NCI-H187 (cell line): Measurements from ENCODE around the gene TSACC.
A peak's percentile ranks its signal among the peaks of the same experiment; 100 is the strongest.
"Not testable (repeated sequence)": the region's sequence is repeated elsewhere in the genome, so short reads cannot be mapped to it uniquely, and the experiment has no call there.

Experiments used
- DNase-seq, 2 experiments: peaks; one replicate each; lab custom pipeline; 2025; lab: John Stamatoyannopoulos, UW

Gene TSACC

DNA sequence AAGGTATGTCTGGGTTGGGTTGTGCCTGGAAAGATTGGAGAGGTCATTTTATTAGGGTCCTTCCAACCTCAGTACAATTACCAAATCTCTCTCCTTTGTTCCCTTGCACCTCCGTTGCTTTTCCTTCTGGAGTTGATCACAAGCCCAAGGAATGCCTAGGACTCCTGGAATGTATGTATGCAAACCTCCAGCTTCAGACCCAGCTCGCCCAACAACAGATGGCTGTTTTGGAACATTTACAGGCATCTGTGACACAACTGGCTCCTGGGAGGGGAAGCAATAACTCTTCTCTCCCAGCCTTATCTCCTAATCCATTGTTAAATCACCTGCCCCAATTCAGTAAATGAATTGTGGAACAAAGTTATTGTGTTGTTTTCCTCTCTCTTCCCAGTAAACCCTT, 8.3 kb downstream of the TSACC start:
- no peak for DNase-seq

DNA sequence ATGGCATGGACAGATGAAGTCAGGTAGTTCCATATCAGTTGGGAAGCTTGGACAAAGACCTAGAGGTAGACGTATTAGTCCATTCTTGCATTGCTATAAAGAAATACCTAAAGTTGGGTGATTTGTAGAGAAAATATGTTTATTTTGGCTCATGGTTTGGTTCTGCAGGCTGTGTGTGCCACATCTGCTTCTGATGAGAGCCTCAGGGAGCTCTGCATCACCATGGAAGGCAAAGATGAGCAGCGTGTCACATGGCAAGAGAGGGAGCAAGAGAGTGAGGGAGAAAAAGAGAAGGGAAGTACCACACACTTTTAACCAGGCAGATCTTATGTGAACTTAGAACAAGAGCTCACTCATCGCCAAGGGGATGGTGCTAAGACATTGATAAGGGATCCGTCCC, 9.0 kb downstream of the TSACC start:
- no peak for DNase-seq

DNA sequence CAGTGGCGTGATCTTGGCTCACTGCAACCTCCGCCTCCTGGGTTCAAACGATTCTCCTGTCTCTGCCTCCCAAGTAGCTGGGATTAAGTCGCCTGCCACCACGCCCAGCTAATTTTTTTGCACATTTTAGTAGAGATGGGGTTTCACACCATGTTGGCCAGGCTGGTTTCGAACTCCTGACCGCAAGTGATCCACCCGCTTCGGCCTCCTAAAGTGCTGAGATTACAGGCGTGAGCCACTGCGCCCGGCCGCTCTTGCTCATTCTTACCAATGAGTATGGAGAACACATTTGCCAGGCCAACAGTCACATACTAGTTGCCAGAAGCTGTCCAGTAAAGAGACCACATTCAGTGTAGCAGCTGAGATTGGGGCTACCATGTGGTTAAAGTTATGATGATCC, 14.2 kb downstream of the TSACC start:
- DNase-seq, result not testable (repeated sequence)

DNA sequence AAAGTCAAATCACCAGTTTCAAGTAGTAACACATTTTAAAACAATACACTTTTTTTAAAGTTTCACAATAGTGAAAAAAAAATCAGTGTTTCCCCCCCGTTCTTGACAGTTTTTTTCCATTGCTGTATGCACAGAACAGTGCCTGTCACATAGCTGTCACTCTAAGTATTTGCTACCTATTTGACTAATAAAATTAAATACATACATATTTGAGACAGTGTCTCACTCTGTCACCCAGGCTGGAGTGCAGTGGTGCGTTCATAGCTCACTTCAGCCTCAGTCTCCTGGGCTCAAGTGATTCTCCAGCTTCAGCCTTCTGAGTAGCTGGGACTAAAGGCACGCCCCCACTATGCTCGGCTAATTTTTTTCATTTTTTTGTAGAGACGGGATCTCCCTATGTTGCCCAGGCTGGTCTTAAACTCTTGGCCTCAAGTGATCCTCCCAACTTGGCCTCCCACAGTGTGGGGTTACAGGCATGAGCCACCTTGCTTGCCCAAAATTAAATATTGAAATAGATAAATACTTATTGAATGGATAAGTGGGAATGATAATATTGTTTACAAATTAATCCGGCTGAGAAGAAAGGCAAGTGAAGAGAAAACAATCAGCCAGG, 18.0 kb downstream of the TSACC start:
- no peak for DNase-seq

DNA sequence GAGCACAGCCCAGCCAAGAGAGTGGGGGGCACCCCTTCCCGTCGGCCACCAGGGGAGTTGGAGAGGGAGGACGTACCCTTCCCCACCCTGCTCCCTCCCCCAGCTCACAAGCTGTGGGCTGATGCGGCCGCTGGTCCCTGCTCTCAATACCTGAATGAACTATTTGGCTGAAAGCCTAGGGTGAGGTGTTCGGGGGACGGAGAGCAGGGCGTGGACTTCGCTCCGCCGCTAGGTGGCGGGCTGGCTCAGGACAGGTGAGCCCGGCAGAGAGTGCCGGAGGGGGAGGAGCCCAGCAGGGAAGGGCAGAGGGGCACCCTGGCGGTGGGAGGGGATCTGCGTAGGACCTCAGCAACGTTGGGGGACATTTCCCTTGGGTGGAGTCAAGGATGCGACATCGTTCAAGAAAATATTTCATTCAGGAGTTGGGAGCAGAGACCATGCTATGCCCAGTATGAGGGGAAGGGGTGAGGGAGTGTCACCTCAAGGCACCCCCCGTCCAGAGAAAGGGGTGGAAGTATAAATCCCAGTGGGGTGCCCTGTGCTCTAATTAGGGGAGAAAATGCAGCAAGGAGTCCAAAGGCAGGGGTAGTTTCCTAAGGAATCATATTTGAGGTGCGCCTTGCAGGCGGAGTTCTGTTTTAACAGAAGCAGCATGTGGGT, 18.7 kb downstream of the TSACC start:
- DNase-seq, result peak; percentile 36 to 88

DNA sequence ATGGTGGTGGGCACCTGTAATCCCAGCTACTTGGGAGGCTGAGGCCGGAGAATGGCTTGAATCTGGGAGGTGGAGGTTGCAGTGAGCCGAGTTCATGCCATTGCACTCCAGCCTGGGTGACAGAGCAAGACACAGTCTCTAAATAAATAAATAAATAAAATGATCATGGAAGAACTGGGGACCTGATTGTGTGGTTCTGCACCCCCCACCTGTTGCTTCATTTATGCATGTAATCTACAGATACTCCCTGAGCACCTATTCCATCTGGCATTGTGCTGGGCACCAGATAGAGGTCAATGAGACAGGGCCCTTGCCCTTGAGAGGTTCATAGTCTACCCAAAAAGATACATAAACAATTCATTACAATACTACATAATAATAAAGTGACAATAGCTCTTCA, 19.7 kb downstream of the TSACC start:
- no peak for DNase-seq

DNA sequence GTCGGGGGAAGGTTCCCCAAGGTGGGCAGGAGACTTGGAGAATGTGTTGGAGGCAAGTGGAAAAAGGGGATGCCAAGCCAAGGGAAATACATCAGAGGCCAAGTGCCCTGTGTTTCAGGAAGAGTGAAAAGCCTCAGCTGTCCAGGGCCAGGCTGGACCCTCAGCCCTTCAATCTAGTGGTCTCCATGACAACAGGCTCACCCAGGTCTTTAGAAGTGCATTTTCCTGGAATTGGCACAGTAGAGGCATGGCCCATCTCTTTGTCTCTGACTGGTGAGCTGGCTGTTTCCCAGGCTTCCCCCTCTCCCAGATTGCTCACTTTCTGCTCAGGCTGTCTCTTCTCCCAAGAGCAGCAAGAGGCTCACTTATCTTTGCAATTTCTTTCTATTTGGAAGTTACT, 20.3 kb downstream of the TSACC start:
- DNase-seq, result no peak

DNA sequence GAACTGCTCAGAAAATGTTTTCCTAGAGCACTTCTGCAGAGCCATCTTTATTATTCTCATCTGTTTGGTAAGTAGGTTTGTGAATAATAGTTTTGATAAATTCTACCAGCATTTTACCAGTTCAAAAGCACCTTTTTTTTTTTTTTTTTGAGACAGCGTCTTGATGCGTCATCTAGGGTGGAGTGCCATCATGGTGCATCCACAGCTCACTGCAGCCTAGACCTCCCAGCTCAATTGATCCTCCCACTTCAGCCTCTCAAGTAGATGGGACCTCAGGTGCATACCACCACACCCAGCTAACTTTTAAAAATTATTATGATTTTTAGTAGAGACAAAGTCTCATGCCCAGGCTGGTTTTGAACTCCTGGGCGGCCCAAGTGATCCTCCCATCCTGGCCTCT, 20.9 kb downstream of the TSACC start:
- DNase-seq, result no peak

DNA sequence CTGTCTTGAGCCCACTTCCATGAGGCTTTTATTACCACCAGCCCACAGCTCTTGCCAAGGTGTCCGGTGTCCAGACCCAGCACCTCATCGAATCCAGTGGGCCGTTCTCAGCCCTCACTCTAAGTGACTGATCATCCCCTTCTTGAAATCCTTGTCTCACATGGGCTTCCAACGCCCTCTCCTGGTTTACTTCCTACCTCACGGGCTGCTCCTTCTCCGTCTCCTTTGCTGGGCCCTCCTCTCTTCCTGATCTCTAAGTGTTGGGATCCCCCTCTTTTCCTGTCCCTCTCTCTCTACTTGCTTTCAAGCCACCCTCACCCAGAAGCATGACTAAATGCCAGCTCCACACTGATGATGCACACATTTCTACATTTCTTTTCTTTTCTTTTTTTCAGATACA, 21.6 kb downstream of the TSACC start:
- DNase-seq, result no peak

DNA sequence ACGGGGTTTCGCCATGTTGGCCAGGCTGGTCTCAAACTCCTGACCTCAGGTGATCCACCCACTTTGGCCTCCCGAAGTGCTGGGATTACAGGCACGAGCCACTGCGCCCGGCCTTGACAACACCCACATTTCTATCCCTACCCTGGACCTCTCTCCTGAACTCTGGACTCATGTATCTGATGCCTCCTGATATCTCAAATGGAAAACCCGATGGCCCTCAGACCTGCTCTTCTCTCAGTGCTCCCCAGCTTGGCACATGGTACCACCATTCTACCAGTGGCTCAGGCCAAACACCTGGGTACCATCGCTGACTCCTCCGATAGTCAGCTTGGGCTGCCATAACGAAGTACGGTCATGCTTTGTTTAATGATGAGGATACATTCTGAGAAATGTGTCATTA, 22.2 kb downstream of the TSACC start:
- no peak for DNase-seq

DNA sequence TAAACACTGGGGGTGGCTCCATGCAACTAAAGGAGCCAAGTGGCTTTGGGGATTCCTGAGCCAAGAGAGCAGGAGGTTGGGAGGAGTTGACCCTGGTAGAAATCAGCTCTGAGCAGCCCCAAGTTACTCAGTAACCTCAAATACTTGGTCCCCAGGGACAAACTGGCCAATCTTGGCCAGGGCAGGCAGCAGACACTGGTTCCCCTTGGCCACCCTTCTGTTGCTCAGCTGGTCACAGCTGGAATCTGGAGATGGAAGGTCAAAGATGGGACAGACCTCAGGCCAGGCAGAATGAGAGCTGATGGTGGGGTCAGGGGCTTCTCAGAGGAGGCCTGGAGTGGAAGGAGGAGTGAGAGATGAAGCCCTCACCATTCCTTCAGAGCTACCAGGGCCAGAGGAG, 27.4 kb downstream of the TSACC start:
- no peak for DNase-seq

DNA sequence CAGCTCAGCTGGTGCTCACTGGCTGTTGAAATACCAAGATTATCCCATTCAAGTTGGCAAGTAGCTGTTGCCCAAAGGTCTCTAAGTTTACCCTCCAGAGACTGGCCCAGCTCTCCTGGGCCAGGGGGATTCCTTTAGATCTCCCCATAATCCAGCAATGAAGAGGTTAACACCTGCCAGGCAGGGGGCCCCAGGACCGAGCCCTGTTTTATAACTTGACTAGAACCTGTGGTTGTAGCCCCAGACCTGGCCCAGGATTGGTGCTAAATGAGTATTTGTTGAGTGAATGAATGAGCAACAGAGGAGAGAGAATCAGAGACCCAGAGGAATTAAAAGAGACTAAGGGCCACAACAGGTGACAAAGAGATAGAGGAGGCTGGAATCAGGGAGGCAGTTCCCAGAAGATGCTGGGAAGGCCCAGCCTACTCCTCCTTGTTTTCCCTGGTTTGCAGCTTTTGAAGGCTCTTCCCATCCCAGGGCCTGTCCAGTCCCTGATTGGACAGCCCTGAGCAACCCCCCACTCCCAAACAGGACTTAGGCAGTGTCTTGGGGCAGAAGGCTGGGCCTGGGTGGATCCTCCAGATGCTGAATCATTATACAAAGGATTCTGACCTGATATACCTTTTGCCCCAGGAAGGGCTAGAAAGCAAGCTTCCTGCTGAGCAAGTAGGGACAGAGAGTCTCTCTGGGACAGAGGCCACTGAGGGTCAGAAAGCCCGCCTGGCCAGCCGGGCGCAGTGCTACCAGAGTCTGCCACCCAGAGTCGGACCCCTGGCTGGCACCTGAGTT, 28.2 kb downstream of the TSACC start:
- DNase-seq, result no peak

DNA sequence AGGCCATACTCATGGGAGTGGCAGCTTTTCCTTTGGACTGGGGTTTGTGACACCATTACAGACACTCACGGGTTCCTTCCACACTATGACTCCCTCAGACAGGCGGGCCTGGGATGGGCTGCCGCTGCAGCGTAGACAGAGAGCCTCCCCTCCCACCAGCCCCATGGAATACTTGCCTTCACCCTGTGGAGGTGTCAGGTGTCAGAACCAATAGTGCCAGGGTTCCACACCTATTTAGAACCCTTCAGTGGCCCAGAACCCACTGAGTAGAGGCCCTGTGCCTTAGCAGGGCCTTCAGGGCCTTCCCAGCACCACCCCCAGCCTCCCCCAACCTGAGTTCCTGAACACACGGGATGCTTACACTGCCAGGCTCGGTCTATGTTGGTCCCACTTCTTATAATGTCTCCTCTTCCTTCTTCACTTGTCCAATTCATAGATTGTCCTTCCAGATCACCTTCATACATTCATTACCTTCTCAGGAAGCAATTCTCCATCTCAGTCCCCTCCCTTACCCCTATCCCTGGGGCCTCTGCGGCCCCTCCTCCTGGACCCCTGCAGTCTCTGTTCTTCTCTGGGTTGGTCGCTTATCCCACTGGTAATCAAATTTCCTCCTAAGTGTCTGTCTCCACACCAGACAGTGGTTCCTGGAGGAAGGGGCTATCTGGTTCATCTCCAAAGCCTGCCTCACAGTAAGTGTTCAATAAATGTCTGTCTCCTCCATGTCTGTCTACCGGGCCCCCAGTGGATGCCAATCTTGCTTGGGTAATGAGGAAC, 29.2 kb downstream of the TSACC start:
- no peak for DNase-seq

DNA sequence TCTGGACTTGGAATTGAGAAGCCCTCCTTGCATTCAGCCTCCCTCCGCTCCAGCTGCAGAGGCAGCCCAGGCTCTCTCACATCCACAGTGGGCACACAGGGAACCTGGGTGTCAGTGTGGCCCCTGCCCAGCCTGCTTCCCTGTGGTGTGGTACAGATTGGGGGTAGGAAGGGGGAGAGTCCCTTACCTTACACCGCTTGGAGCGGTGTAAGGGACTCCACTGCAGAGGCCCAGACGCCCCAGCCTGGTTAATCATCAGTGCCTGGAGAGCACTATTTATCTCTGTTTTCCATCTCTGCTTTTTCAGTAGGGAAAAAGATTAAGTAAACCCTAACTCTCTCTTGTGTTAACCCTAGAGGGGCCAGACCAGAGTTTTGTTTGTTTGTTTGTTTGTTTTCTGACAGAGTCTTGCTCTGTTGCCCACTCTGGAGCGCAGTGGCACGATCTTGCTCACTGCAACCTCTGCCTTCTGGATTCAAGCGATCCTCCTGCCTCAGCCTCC, 29.9 kb downstream of the TSACC start:
- DNase-seq, result no peak

DNA sequence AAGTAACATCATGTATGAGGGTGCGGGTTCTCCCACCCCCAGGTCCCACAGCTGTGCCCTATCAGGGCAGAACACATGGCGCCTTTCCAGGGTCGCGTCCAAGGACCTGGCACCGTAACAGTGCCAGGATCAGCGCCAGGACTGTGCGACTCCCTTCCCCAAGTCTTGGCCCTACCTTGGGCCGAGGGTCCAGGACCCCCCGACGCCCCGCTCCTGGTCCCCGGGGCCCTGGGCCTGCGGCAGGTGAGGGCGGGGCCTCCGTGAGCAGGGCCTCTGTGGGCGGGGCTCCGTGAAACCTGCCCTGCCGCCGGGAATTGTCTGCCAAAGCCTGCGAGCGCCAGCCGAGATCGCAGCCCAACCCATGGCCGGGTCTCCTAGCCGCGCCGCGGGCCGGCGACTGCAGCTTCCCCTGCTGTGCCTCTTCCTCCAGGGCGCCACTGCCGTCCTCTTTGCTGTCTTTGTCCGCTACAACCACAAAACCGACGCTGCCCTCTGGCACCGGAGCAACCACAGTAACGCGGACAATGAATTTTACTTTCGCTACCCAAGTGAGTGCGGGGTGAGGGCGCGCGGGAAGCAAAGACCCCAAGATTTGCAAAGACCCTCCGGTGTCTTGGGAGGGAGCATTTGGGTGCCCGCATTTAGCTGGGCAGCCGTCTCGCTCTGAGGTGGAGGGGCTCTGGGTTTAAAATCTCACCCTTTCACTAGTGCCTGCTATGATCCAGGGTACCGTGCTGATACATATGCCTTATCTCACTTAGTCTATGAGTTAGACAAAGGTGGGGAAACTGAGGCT, 30.8 kb downstream of the TSACC start, which contains the start of gene RHBG:
Gene RHBG, plus strand, starts transcription at position 323 of the 796 bp plus-strand sequence. Its CDS starts 39 bp downstream, at position 362.
- peak; percentile 53 to 55 for DNase-seq

DNA sequence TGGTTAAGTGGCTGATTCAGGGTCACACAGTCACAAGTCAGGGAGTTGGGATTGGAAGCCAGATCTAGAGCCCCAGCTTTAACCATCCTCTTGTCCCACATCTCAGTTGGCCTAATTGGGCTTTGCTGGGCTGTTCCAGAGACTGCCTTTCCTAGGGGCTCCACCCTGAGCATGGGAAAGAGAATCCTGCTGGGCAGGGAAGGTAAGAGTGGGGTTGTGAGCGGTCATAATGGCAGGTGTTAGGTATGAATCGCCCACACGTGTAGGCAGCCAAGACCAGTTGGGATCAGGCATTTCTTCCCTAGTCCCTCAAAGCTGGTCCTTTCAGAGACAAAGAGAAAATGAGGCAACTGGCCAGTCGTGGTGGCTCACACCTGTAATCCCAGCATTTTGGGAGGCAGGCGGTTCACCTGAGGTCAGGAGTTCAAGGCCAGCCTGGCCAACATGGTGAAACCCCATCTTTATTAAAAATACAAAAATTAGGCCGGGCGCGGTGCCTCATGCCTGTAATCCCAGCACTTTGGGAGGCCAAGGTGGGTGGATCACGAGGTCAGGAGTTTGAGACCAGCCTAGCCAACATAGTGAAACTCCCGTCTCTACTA, 31.5 kb downstream of the TSACC start:
- DNase-seq, result not testable (repeated sequence)

DNA sequence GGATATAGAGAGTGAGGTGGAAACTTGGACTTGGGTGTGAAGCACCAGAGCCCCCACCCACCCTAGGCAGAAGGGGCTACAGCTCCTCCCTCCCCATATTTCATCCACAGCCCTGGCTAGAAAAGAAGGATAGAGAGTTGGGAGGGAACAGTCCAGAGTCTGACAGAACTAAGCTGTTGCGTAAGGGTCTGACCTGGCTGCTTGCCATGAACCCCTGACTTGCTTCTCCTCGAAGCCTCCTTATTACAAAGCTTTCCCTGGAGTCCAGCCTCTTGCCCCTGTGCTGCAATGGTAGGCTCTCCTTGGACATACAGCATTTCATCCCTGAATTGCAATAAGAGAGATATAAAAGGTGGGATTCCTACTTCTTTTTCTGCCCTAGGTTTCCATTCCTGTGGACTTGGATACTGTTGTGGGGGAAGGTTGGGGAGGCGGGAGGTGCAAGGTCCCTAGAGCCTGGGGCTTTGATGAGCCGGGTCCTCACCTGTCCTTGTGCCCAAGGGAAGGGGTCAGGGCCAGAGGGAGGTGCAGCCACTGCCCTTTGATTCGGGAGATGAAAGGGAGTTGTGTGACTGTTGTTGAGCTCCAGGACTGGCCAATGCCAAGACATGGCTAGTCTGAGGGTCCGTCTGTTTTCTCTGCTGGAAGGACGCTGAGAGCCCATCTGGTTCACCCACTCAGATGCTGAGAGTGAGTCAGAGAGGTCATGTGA, 33.4 kb downstream of the TSACC start:
- DNase-seq, result no peak

DNA sequence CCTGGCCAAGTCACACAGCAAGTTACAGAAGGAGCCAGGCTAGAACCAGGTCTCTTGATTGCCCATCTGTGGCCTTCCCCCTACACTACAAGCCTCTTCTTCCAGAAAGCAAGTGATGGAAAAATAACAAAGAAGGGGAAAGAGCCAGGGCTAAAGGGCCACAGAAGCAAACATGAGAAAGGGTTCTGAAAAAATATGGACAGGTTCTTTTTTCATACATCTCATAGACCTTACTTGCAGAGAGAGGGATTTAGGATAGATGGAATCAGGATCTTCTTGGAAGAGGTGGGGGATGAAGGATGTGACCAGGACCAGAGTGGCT, 33.9 kb downstream of the TSACC start:
- no peak for DNase-seq

DNA sequence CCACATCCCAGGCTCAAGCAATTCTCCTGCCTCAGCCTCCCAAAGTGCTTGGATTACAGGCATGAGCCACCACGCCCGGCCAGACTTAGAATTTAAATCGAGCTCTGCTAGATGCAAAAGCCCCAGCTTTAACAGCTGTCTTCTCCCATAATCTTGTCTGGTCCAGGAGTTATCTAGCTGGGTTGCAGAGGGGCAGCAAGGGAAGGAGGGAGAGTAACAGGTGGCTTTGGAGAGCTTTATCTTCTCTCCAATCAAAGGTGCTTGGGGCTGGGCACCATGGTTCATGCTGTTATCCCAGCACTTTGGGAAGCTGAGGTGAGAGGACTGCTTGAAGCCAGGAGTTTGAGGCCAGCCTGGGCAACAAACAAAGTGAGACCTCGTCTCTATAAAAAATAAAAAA, 34.5 kb downstream of the TSACC start:
- no peak for DNase-seq

DNA sequence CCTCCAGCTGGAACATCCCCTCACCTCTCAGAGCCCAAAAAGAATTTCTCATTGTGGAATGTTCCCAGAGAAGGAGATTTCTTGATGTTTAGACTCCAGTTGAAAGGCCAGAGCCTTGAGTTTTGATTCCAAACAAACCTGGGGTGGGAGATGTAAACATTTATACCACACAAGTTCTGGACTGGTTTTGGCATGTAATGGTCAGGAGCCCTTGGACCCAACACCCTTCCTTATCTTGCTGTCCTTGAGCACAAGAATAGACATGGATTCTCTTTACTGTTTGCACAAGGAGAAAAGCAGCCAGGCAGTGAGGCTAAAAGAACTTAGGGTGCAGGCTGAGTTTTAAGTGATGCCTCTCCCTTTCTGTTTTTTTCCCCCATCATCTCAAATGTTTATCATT, 35.2 kb downstream of the TSACC start:
- DNase-seq, result no peak

DNA sequence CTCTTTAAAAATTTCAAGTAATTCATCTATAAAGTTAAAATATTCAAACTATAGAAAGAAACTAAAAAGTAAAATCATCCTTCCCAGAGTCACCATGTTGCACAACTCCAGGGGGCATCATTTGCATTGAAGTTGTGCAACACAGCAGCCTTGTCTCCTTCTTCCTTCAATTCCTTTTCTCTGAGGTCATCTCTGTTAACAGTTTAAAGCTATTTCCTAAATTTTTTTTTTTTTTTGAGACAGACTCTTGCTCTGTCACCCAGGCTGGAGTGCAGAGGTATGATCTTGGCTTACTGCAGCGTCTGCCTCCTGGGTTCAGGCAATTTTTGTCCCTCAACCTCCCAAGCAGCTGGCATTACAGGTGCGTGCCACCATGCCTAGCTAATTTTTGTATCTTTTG, 37.8 kb downstream of the TSACC start:
- DNase-seq, result no peak
